HG03442 (cell line): ENCODE results near the gene SHH.

Experiments
- ATAC-seq: cut with Tn5 transposase; IDR thresholded peaks from one replicate; pipeline ENCODE4 v1.9.1; 2021; ENCODE audit warnings: mild to moderate bottlenecking, moderate library complexity; ENCODE audit not compliant: unreplicated experiment

The SHH gene

GRCh38 chr7:155811895-155812761 lies at the start of gene SHH:
Gene SHH, minus strand, starts transcription at chr7:155812463. Its CDS starts 341 bp downstream, at chr7:155812122.
- ATAC-seq: no peak

- no peak for ATAC-seq
These were observed 49.2 kb upstream of the SHH start for GRCh38 chr7:155861480-155861868.

- no peak for ATAC-seq
These were observed 48.7 kb upstream of the SHH start for GRCh38 chr7:155860840-155861479.

GRCh38 chr7:155860461-155860839 lies 48.2 kb upstream of the SHH start:
- no peak for ATAC-seq

GRCh38 chr7:155858521-155859061 lies 46.3 kb upstream of the SHH start:
- no peak for ATAC-seq

- no peak for ATAC-seq
These were observed 44.9 kb upstream of the SHH start for GRCh38 chr7:155857141-155857540.

- ATAC-seq: no peak
These were observed 44.4 kb upstream of the SHH start for GRCh38 chr7:155856656-155857055.

GRCh38 chr7:155852426-155853301 lies 40.4 kb upstream of the SHH start:
- no peak for ATAC-seq

GRCh38 chr7:155851892-155852291 lies 39.6 kb upstream of the SHH start:
- no peak for ATAC-seq

- no peak for ATAC-seq
These were observed 38.8 kb upstream of the SHH start for GRCh38 chr7:155850766-155851678.

- ATAC-seq: no peak
These were observed 37.8 kb upstream of the SHH start for GRCh38 chr7:155850001-155850436.

GRCh38 chr7:155848691-155849669 lies 36.7 kb upstream of the SHH start:
- ATAC-seq: no peak

- no peak for ATAC-seq
These were observed 35.7 kb upstream of the SHH start for GRCh38 chr7:155847821-155848435.

- ATAC-seq: no peak
These were observed 34.7 kb upstream of the SHH start for GRCh38 chr7:155846936-155847335.

GRCh38 chr7:155846156-155846555 lies 33.9 kb upstream of the SHH start:
- ATAC-seq: no peak

GRCh38 chr7:155845226-155845625 lies 33.0 kb upstream of the SHH start:
- no peak for ATAC-seq

- no peak for ATAC-seq
These were observed 32.3 kb upstream of the SHH start for GRCh38 chr7:155844526-155844925.

- no peak for ATAC-seq
These were observed 31.8 kb upstream of the SHH start for GRCh38 chr7:155844019-155844453.
